Neural cell (in vitro differentiated cells): Measurements from ENCODE around the gene SMARCD1.

Experiments
- CTCF ChIP-seq: fragments of 450-650 bp; IDR thresholded peaks from 2 replicates; pipeline ENCODE4 v1.5.1; 2014; ENCODE audit warnings: antibody characterized with exemption, mild to moderate bottlenecking, moderate library complexity; ENCODE audit not compliant: poor library complexity, severe bottlenecking
- EP300 ChIP-seq: fragments of 450-650 bp; conservative IDR thresholded peaks from 2 replicates; pipeline ENCODE4 v1.6.1; 2014; ENCODE audit warnings: antibody characterized with exemption, mild to moderate bottlenecking, moderate library complexity; ENCODE audit not compliant: poor library complexity, severe bottlenecking
- EZH2 ChIP-seq: fragments of 200-600, 300-800 bp; shearing (Covaris generic), sonication (generic); IDR thresholded peaks from 2 replicates; pipeline ENCODE4 v1.6.1; 2014; ENCODE audit warnings: antibody characterized with exemption, low read length, borderline replicate concordance, mild to moderate bottlenecking; ENCODE audit not compliant: insufficient read depth, poor library complexity, severe bottlenecking
- MXI1 ChIP-seq: fragments of 450-650 bp; conservative IDR thresholded peaks from 2 replicates; pipeline ENCODE4 v1.6.1; 2014; ENCODE audit warnings: antibody characterized with exemption, mild to moderate bottlenecking; ENCODE audit not compliant: poor library complexity, severe bottlenecking
- POLR2AphosphoS5 ChIP-seq: IDR thresholded peaks from 2 replicates; pipeline ENCODE4 v1.6.1; 2012
- RAD21 ChIP-seq: fragments of 450-650 bp; conservative IDR thresholded peaks from 2 replicates; pipeline ENCODE4 v1.6.1; 2014; ENCODE audit warnings: antibody characterized with exemption, mild to moderate bottlenecking, moderate library complexity
- REST ChIP-seq: IDR thresholded peaks from 2 replicates; pipeline ENCODE4 v1.6.1; 2012; ENCODE audit warnings: borderline replicate concordance
- SMC3 ChIP-seq: fragments of 450-650 bp; conservative IDR thresholded peaks from 2 replicates; pipeline ENCODE4 v1.6.1; 2014; ENCODE audit warnings: antibody characterized with exemption, mild to moderate bottlenecking, moderate library complexity; ENCODE audit not compliant: poor library complexity
- TAF1 ChIP-seq: IDR thresholded peaks from 2 replicates; pipeline ENCODE4 v1.6.1; 2012; ENCODE audit warnings: low read depth

- TF ChIP-seq TAF1 (no peak), CTCF (no peak), SMC3 (no peak), EP300 (no peak), POLR2AphosphoS5 (no peak), RAD21 (no peak), EZH2 (no peak), REST (no peak), MXI1 (no peak)
Observed at GRCh38 chr12:50069539-50069938, 15.6 kb upstream of the SMARCD1 start.
